Measurements from ENCODE around the gene GYS1.
"Not testable (repeated sequence)": the region's sequence is repeated elsewhere in the genome, so short reads cannot be mapped to it uniquely, and the experiment has no call there.

Gene GYS1

GRCh38 chr19:48993175-48994034 is at the start of gene GYS1, which contains the start of gene RUVBL2:
Gene GYS1, minus strand, starts transcription at chr19:48993309. Its CDS starts 197 bp downstream, at chr19:48993112.
Gene RUVBL2, plus strand, starts transcription at chr19:48993887. Its CDS starts 25 bp downstream, at chr19:48993912.
- peak; percentile 68 for TF ChIP-seq CTCF (conservative IDR thresholded peaks at IDR 0.05; ENCODE audit: control insufficient read depth, insufficient read depth, low read depth, low read length)
- peak within 1 kb of the TSS; percentile 95 for H3K4me3 ChIP-seq (ENCODE audit: control insufficient read depth, low read depth, low read length)
- peak; percentile 99 for DNase-seq (ENCODE audit: low read depth)

GRCh38 chr19:49042666-49043065 is 49.6 kb upstream of the GYS1 start:
- not testable (repeated sequence) for DNase-seq (ENCODE audit: low read depth); H3K4me3 ChIP-seq (ENCODE audit: control insufficient read depth, low read depth, low read length)

GRCh38 chr19:49042177-49042576 is 49.1 kb upstream of the GYS1 start:
- no peak overlapping the region for H3K4me3 ChIP-seq (ENCODE audit: control insufficient read depth, low read depth, low read length)
- no peak for TF ChIP-seq CTCF (conservative IDR thresholded peaks at IDR 0.05; ENCODE audit: control insufficient read depth, insufficient read depth, low read depth, low read length)

GRCh38 chr19:49039736-49040135 is 46.6 kb upstream of the GYS1 start:
- DNase-seq (ENCODE audit: low read depth); H3K4me3 ChIP-seq (ENCODE audit: control insufficient read depth, low read depth, low read length): not testable (repeated sequence)

More at GRCh38 chr19:49042177-49042576, 49.1 kb upstream of the GYS1 start:
- peak; percentile 26 for DNase-seq (ENCODE audit: low read depth)

GRCh38 chr19:49038557-49039276 is 45.6 kb upstream of the GYS1 start:
- H3K4me3 ChIP-seq (ENCODE audit: control insufficient read depth, low read depth, low read length), result not testable (repeated sequence)
- peak; percentile 78 for DNase-seq (ENCODE audit: low read depth)

- DNase-seq (ENCODE audit: low read depth); H3K4me3 ChIP-seq (ENCODE audit: control insufficient read depth, low read depth, low read length): not testable (repeated sequence)
Observed at GRCh38 chr19:49038111-49038510, 45.0 kb upstream of the GYS1 start.

- not testable (repeated sequence) for DNase-seq (ENCODE audit: low read depth)
- TF ChIP-seq CTCF (conservative IDR thresholded peaks at IDR 0.05; ENCODE audit: control insufficient read depth, insufficient read depth, low read depth, low read length), result peak; percentile 38
Observed at GRCh38 chr19:49036815-49037214, 43.7 kb upstream of the GYS1 start, which contains the start of gene CGB1. Gene CGB1, minus strand, starts transcription at chr19:49036895. Its CDS starts 184 bp downstream, at chr19:49036711.

GRCh38 chr19:49031642-49032301 is 38.7 kb upstream of the GYS1 start, which contains the start of gene CGB2:
Gene CGB2, plus strand, starts transcription at chr19:49031890. Its CDS starts 206 bp downstream, at chr19:49032096.
- TF ChIP-seq CTCF (conservative IDR thresholded peaks at IDR 0.05; ENCODE audit: control insufficient read depth, insufficient read depth, low read depth, low read length), result peak; percentile 25
- H3K4me3 ChIP-seq (ENCODE audit: control insufficient read depth, low read depth, low read length), result not testable (repeated sequence)
- DNase-seq (ENCODE audit: low read depth), result peak; percentile 37

More at GRCh38 chr19:49036815-49037214, 43.7 kb upstream of the GYS1 start, which contains the start of gene CGB1:
- not testable (repeated sequence) for H3K4me3 ChIP-seq (ENCODE audit: control insufficient read depth, low read depth, low read length)

- H3K4me3 ChIP-seq (ENCODE audit: control insufficient read depth, low read depth, low read length); DNase-seq (ENCODE audit: low read depth): not testable (repeated sequence)
Observed at GRCh38 chr19:49030323-49030722, 37.2 kb upstream of the GYS1 start.

GRCh38 chr19:49029749-49030148 is 36.6 kb upstream of the GYS1 start:
- peak; percentile 23 for DNase-seq (ENCODE audit: low read depth)

GRCh38 chr19:49028686-49029085 is 35.6 kb upstream of the GYS1 start:
- not testable (repeated sequence) for DNase-seq (ENCODE audit: low read depth); H3K4me3 ChIP-seq (ENCODE audit: control insufficient read depth, low read depth, low read length)

More at GRCh38 chr19:49029749-49030148, 36.6 kb upstream of the GYS1 start:
- not testable (repeated sequence) for H3K4me3 ChIP-seq (ENCODE audit: control insufficient read depth, low read depth, low read length)

- not testable (repeated sequence) for H3K4me3 ChIP-seq (ENCODE audit: control insufficient read depth, low read depth, low read length); DNase-seq (ENCODE audit: low read depth)
Observed at GRCh38 chr19:49025599-49025998, 32.5 kb upstream of the GYS1 start.

All from fibroblast of mammary gland (primary cell).